ENCODE results near the gene ENAM. TPM values are rescaled to one million over a fixed set of nuclear protein-coding genes. Genes with fewer than 3 reads are reported as not detected.

Gene ENAM
- total RNA-seq = not detected in 2 replicates

- no peak for DNase-seq
These were observed at the start of gene ENAM for GRCh38 chr4:70628444-70628843. Gene ENAM, plus strand, starts transcription at chr4:70628744. Its CDS starts 757 bp downstream, at chr4:70629501.

GRCh38 chr4:70581980-70582379 lies 46.6 kb upstream of the ENAM start:
- DNase-seq = no peak

GRCh38 chr4:70583952-70584834 lies 44.4 kb upstream of the ENAM start:
- peak; percentile 1 for DNase-seq

- DNase-seq = no peak
These were observed 41.7 kb upstream of the ENAM start for GRCh38 chr4:70586841-70587240.

GRCh38 chr4:70589785-70590184 lies 38.8 kb upstream of the ENAM start:
- no peak for DNase-seq

- no peak for DNase-seq
These were observed 36.5 kb upstream of the ENAM start, which contains the start of gene AMBN for GRCh38 chr4:70591955-70592582. Gene AMBN, plus strand, starts transcription at chr4:70592256. Its CDS starts 103 bp downstream, at chr4:70592359.

GRCh38 chr4:70594196-70594595 lies 34.3 kb upstream of the ENAM start:
- DNase-seq = no peak

GRCh38 chr4:70600305-70600704 lies 28.2 kb upstream of the ENAM start:
- DNase-seq = no peak

GRCh38 chr4:70600977-70601376 lies 27.6 kb upstream of the ENAM start:
- no peak for DNase-seq

- peak; percentile 75 for DNase-seq
These were observed 27.0 kb upstream of the ENAM start for GRCh38 chr4:70601422-70602039.

GRCh38 chr4:70603856-70604255 lies 24.7 kb upstream of the ENAM start:
- no peak for DNase-seq

GRCh38 chr4:70606459-70606858 lies 22.1 kb upstream of the ENAM start:
- DNase-seq = no peak

- no peak for DNase-seq
These were observed 21.1 kb upstream of the ENAM start for GRCh38 chr4:70607334-70607853.

- DNase-seq = no peak
These were observed 20.2 kb upstream of the ENAM start for GRCh38 chr4:70608324-70608723.

GRCh38 chr4:70613306-70614183 lies 15.0 kb upstream of the ENAM start:
- DNase-seq = no peak

GRCh38 chr4:70614184-70614555 lies 14.4 kb upstream of the ENAM start:
- DNase-seq = no peak

GRCh38 chr4:70619288-70619687 lies 9.3 kb upstream of the ENAM start:
- DNase-seq = no peak

GRCh38 chr4:70619778-70620177 lies 8.8 kb upstream of the ENAM start:
- no peak for DNase-seq

- DNase-seq = no peak
These were observed 5.2 kb upstream of the ENAM start for GRCh38 chr4:70623323-70623722.

GRCh38 chr4:70624226-70624793 lies 4.2 kb upstream of the ENAM start:
- no peak for DNase-seq

GRCh38 chr4:70627620-70628019 lies 924 bp upstream of the ENAM start:
- no peak for DNase-seq

Measured in dermis blood vessel endothelial cell (primary cell).